SU-DHL-6 (cell line): ENCODE results near the gene COG2.

ENCODE experiments used
- CTCF ChIP-seq: fragments of 200-600 bp; sonication (generic); IDR thresholded peaks from one replicate; pipeline ENCODE4 v1.5.1; 2017; ENCODE audit warnings: antibody characterized with exemption, mild to moderate bottlenecking, low read length, moderate library complexity; ENCODE audit not compliant: insufficient read depth, poor library complexity, severe bottlenecking
- EZH2phosphoT487 ChIP-seq: fragments of 200-600 bp; sonication (generic), shearing (Covaris generic); conservative IDR thresholded peaks from 2 replicates; pipeline ENCODE4 v1.6.1; 2018; ENCODE audit warnings: mild to moderate bottlenecking, antibody characterized with exemption, low read length, moderate library complexity, mixed read lengths

GRCh38 chr1:230651235-230651634 lies 9.0 kb downstream of the COG2 start:
- TF ChIP-seq CTCF = no peak
- TF ChIP-seq EZH2phosphoT487 = no peak
